ENCODE measurements around the gene PINK1. TPM values are rescaled to one million over a fixed set of nuclear protein-coding genes. Genes with fewer than 3 reads are reported as not detected.
A peak's percentile ranks its signal among the peaks of the same experiment; 100 is the strongest.

Gene PINK1
- total RNA-seq, result 57.4 and 57.7 TPM in 2 replicates

GRCh38 chr1:20633190-20634064 lies at the start of gene PINK1:
TSS of gene PINK1 (plus strand) at chr1:20633458. CDS start at chr1:20633549, 91 bp downstream.
- Histone ChIP-seq H3K36me3 (ENCODE audit: control insufficient read depth, insufficient read depth, low read length) (no peaks in the 10 kb centered on the region), H3K27me3 (ENCODE audit: control insufficient read depth, insufficient read depth, low read length) (no peaks in the 10 kb centered on the region), H3K4me3 (ENCODE audit: low read depth, low read length) (peak within 1 kb of the TSS; percentile 77)
- no peak for DNase-seq (ENCODE audit: low read depth)
- TF ChIP-seq CTCF (IDR thresholded peaks at IDR 0.05; ENCODE audit: insufficient read depth, low read length, poor library complexity, severe bottlenecking), result peak; percentile 74

- Histone ChIP-seq H3K27me3 (ENCODE audit: control insufficient read depth, insufficient read depth, low read length) (no peaks in the 10 kb centered on the region), H3K4me3 (ENCODE audit: low read depth, low read length) (no peak overlapping the region), H3K36me3 (ENCODE audit: control insufficient read depth, insufficient read depth, low read length) (no peaks in the 10 kb centered on the region)
- no peak for TF ChIP-seq CTCF (IDR thresholded peaks at IDR 0.05; ENCODE audit: insufficient read depth, low read length, poor library complexity, severe bottlenecking)
- DNase-seq (ENCODE audit: low read depth), result no peak
Measured at GRCh38 chr1:20584890-20585289, 48.4 kb upstream of the PINK1 start.

GRCh38 chr1:20586953-20587660 lies 46.2 kb upstream of the PINK1 start:
- no peak for DNase-seq (ENCODE audit: low read depth)
- no peaks in the 10 kb centered on the region for H3K27me3 ChIP-seq (ENCODE audit: control insufficient read depth, insufficient read depth, low read length)
- no peak overlapping the region for H3K4me3 ChIP-seq (ENCODE audit: low read depth, low read length)
- TF ChIP-seq CTCF (IDR thresholded peaks at IDR 0.05; ENCODE audit: insufficient read depth, low read length, poor library complexity, severe bottlenecking), result no peak
- H3K36me3 ChIP-seq (ENCODE audit: control insufficient read depth, insufficient read depth, low read length), result no peaks in the 10 kb centered on the region

- no peaks in the 10 kb centered on the region for H3K36me3 ChIP-seq (ENCODE audit: control insufficient read depth, insufficient read depth, low read length)
- no peaks in the 10 kb centered on the region for H3K27me3 ChIP-seq (ENCODE audit: control insufficient read depth, insufficient read depth, low read length)
- no peak for DNase-seq (ENCODE audit: low read depth)
- no peak overlapping the region for H3K4me3 ChIP-seq (ENCODE audit: low read depth, low read length)
- no peak for TF ChIP-seq CTCF (IDR thresholded peaks at IDR 0.05; ENCODE audit: insufficient read depth, low read length, poor library complexity, severe bottlenecking)
Measured at GRCh38 chr1:20587661-20588053, 45.6 kb upstream of the PINK1 start.

GRCh38 chr1:20588634-20589225 lies 44.5 kb upstream of the PINK1 start, which contains the start of gene CDA:
TSS of gene CDA (plus strand) at chr1:20589097. CDS start at chr1:20589130, 33 bp downstream.
- Histone ChIP-seq H3K27me3 (ENCODE audit: control insufficient read depth, insufficient read depth, low read length) (no peaks in the 10 kb centered on the region), H3K4me3 (ENCODE audit: low read depth, low read length) (peak within 1 kb of the TSS; percentile 7), H3K36me3 (ENCODE audit: control insufficient read depth, insufficient read depth, low read length) (no peaks in the 10 kb centered on the region)
- no peak for TF ChIP-seq CTCF (IDR thresholded peaks at IDR 0.05; ENCODE audit: insufficient read depth, low read length, poor library complexity, severe bottlenecking)
- DNase-seq (ENCODE audit: low read depth), result no peak
